Measurements from ENCODE around the gene HOATZ.

- TF ChIP-seq CTCF (conservative IDR thresholded peaks at IDR 0.05; ENCODE audit: low read depth, low read length) = no peak
- TF ChIP-seq EZH2 (IDR thresholded peaks at IDR 0.05; ENCODE audit: low read length, unreplicated experiment) = no peak
- no peak for TF ChIP-seq EZH2phosphoT487 (IDR thresholded peaks at IDR 0.05; ENCODE audit: borderline replicate concordance, low read length)
Measured at GRCh38 chr11:111466615-111467014, 48.0 kb upstream of the HOATZ start.

All from PC-3 (cell line).